GM20431 (cell line): ENCODE results near the gene WNT2B.

ENCODE experiments used
- in situ Hi-C: fragments of 300-500 bp; cut with MseI, MboI; formaldehyde crosslinking; loops from one replicate; pipeline ENCODE4 v1.15.0; 2020; ENCODE audit warnings: low sequenced_read_pairs; ENCODE audit not compliant: unreplicated experiment

The WNT2B gene

DNA sequence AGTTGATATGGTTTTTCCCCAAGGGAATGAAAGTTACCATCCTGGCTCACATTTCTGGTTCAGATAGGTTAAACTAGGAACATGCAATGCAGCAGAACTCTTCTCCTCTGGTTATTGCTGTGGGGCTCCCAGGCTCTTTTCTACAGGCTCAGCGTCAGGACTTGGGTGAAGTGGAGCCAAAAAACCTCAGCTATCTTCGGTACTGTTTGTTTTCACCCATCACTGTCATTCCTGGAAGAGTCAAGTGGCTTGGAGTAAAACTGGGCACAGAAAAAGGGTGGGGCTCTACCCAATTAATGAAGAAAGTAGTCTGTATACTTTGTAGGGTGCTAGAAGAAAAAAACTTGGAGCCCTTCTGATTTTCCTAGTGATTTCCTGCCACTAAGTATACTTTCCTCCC, 9.4 kb downstream of the WNT2B start:
- in situ Hi-C loops: loop anchor here (25.0 kb wide), 1 partner anchor 194 kb away; the partner anchor contains the start of genes PPM1J and RHOC

DNA sequence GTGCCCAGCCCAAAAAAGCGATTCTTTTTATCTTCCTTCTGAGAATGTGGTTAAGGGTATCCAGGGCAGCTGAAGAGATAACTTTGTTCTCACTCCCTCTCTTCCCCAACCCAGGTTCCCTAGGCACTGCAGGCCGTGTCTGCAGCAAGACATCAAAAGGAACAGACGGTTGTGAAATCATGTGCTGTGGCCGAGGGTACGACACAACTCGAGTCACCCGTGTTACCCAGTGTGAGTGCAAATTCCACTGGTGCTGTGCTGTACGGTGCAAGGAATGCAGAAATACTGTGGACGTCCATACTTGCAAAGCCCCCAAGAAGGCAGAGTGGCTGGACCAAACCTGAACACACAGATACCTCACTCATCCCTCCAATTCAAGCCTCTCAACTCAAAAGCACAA, 11.4 kb downstream of the WNT2B start:
- in situ Hi-C loops: loop anchor here (25.0 kb wide), 1 partner anchor 192 kb away; the partner anchor contains the start of genes PPM1J and RHOC

DNA sequence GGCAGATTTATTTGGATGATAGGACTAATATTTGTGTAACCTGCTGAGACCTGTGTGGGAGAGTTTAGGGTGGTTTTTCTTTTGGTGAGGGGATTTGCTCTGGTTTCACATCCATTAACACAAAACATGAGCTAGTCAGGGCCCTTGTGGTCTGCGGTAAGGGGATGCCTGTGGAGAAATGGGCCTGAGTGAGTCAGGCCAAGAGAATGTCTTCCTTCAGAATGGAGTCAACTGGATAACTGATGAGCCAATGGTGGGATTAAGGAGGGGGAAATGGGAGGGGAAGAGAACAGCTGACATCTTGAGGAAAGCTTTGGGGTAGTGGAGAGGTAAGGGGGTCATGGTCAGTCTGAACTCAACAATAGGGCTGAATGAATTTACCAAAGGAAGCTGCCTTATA, 13.9 kb downstream of the WNT2B start:
- in situ Hi-C loops: loop anchor here (25.0 kb wide), 1 partner anchor 190 kb away; the partner anchor contains the start of genes PPM1J and RHOC

DNA sequence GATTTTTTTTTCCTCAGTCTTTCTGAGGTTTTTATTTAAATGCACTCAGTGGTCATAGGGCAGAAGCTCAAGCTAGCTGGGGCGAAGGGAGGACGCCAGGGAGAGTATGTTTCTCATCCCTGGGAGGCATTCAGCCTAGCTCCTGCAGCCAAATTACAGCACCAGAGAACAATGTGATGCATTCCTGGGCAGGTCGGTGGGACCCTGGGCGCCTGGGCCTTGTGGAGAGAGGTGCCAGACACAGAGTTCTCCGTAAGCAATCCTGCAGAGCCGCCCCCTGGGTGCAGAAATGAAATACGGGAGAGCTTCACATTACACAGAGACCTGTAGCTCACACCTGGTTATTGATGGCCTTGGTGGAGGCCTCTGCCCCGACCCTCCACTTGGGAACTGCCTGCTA, 15.5 kb downstream of the WNT2B start:
- in situ Hi-C loops: loop anchor here (25.0 kb wide), 1 partner anchor 188 kb away; the partner anchor contains the start of genes PPM1J and RHOC

DNA sequence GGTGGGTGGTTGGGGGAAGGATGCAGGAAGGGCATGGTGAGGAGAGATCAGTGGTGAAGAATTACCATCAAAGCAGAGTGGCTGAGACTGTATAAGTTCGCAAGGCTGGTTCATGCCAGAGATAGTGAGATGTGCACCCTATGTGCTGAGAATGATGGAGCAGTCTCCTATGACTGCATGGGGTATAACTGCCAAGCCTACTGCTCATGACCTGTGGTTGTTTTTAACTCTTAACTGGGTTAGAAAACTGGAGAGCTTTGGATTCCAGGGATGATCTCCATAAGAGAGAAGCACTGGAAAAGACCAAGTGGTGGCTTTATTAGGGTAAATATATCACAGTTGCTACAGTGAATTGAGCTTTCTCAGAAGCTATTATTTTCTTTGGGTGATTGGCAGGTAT, 16.2 kb downstream of the WNT2B start:
- in situ Hi-C loops: loop anchor here (25.0 kb wide), 1 partner anchor 187 kb away; the partner anchor contains the start of genes PPM1J and RHOC

DNA sequence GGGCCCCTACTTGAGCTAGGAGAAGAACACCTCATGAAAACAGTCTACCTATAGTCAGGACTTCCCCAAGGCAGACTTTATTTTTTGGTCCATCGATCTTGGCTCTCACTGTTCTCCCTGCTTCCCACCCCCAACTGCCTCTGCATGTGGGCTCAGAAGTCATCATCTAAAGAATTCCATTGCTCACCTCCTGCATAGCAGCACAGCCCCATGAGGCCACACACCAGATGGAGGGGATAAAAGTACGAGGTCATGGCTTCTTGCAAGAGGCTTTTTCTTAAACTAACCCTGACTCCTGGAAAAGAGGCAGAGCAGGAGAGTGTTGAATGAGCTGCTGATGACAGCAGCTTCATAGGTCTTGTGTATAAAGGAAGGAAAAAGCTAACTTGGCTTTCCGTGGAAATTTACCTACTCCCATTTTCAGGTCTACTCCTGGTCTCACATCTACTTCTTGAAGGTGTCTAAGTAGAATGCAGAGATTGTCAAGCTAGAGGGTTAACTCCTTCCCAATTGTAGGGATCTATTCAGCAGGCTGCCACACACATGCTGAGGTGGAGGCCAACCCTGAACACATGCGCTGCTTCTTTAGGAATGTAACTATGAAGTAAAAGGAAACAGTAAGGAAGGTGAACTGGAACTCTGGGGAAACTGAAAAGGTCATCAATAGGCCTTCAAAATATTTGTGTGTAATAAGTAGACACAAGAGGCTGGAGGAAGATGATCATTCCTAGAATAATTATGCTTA, 18.7 kb downstream of the WNT2B start:
- in situ Hi-C loops: no loop called here

DNA sequence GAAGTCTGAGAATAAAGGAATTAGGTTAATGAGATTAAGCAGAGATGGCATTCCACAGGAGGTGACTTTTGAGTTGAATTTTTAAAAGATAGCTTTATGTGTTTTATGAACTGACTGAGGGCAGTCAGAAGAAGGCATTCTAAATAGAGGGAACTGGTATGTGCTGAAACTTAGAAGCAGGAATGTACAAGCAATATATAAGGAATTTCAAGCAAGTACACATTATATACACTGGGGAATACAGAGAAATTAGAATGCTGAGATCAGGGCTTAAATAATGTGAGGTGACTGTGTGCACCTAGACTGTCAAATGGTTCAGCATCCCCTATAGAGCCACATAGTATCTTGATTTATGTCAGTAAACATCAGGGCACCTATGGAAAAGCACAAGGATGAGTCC, 19.3 kb downstream of the WNT2B start:
- in situ Hi-C loops: no loop called here

DNA sequence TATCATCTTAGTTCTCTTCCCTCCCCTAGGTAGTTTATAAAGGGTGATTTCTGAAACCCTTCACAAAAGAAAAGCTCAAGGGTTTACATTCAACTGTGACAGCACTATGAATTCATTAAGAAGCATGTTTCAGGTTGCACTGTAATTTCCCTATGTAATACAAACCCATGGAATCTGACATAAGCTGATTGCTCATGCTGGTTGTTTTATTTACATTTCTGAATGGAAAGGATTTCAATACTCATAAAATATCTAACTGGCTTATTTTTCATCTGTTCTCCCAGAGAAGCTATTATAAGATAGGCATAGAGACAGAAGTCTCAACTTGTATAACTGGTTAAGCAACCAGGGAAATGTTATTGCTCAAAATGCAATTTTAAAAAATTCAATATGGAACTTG, 20.5 kb downstream of the WNT2B start:
- in situ Hi-C loops: no loop called here

DNA sequence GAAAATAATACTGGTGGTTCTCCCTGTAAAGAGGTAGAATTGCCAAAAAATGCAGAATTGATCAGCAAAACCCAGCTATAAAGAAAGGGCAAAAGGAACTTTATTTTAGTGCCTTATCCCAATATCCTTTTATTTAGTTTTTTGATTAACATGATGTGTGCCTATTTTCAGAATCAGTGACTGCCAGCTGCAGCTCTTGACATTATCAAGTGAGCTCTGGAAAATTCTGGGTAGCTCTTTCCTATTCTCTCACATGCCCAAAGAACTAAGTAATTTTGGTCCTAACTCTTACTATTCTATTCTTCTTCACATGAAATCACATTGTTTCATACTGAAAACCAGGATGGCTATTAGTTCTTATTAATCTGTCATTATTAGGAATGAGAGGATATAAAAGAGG, 22.1 kb downstream of the WNT2B start:
- in situ Hi-C loops: no loop called here

DNA sequence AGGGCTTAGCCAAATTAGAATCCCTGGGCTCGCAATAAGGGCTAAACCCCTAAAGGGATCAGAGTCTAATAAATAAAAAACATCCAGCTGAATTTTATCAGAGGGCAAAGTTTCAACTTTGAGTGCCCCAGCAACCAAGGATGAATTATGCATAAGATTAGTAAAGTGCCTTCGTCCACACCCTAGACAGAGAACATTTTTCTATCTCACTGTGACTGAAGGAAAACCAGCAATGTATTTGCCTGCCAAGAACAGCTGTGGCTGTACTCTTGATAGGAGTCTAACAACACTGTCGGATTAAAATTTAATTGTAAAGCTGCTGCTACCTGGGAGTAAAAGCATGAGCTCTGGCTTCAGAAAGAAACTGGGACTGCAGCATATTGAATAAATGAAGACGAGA, 23.3 kb downstream of the WNT2B start:
- in situ Hi-C loops: no loop called here

DNA sequence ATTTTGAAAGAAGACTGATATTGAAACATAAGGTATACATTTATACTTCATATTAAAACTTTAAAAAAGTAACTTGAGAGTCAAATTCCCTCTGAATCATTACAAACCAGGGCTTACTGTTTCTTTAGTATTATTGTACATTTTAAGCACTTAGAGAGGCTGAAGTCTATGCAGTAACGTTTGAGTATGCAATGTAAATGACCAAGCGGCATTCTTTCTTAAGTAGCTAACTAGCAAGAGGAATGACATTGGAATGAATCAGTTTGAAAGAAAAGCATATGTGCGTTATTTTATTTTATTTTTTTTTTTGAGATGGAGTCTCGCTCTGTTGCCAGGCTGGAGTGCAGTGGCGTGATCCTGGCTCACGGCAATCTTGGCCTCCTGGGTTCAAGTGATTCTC, 24.3 kb downstream of the WNT2B start:
- in situ Hi-C loops: no loop called here

DNA sequence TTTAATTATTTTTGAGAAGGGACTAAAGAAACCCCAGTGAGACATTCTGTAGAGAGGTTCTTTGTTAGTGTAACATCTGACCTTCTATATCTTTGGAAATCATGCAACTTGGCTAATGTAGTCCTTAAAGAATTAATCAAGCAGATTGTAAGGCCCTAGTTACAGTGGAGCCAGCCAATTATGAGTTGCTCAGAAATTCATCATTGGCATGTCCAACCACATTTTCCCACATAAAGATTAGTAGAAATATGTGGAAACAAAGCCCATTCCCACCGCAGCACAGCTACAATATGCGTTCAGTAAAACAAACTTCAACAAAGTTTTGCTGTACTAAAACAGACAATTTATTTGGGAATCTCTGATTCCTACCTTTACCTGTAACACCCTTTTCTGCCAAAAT, 27.8 kb downstream of the WNT2B start:
- in situ Hi-C loops: no loop called here

DNA sequence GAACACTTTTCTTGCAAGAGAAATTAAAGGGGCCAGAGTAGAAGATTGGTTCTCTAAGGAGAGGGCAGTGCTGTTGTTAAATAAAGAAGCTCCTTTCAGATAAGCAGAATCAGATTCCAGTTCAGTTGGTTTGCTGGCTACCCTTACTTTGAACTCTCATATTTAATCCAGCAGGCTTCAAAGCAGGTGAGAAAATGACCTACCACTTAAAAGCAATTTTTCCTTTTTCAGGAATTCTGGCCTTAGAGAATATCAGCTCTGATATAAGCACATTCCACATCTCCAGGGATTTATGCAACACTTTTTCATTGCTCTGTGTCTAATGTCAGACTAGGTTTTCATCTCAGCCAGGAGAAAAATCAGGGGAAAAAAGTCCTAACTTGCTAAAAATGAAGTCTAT, 28.7 kb downstream of the WNT2B start:
- in situ Hi-C loops: no loop called here

DNA sequence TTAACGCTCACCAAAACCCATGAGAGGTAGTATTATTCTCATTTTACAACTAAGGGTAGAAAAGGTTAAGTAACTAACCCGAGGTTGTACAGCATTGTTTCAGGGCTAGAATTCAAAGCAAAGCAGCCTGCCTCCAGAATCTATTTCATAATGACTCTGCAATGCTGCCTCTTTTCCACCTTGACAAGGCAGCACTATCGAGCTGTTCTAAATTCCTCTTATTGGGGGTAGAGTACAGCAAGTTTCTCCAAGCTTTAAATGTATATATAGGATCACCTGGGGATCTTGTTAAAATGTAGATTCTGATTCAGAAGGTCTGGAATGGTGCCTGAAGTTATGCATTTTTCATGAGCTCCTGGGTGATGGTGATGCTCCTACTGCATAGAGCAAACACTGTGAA, 30.1 kb downstream of the WNT2B start:
- in situ Hi-C loops: no loop called here

DNA sequence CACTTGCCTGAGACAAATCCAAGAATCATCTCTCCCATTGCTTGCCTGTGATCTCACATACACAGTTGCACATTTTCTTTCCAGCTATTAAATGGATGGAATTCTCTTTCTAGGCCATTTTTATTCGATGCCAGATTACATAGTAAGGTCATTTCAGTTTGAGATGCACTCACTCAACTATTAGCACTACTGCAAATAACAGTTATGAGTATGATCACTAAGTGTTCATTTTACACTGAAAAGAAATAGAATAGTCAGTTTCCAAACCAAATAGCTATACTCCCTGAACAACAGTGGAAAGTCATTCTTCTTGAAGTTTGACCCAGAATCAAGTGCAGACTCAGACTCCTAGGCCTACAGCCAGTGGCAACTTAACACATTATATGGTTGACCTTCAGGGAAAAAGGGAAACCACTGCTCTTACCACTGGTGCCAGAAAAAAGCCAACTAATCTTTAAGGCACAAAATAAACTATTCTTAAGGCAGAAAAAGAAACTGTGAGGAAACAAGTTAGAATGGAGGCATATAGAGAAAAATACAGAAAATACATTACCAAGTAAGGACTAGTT, 31.5 kb downstream of the WNT2B start:
- in situ Hi-C loops: no loop called here

DNA sequence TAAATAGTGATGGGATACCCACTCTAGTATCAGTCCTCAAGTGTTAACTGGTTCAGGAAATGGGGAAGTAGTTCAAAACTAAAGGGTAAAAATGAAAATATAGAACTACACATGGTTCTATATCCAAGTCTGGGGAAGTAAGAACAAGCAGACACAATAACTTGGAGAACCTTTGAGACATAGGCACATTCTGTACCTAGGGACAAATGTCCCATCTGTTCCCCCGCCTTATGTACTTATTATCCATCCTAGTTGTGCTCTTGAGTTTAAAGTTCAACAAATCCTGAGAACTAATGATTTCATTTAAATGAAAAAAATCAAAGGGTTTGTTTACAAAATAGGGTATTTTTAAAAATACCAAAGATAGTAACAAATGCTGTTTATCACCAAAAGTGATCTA, 32.5 kb downstream of the WNT2B start:
- in situ Hi-C loops: no loop called here

DNA sequence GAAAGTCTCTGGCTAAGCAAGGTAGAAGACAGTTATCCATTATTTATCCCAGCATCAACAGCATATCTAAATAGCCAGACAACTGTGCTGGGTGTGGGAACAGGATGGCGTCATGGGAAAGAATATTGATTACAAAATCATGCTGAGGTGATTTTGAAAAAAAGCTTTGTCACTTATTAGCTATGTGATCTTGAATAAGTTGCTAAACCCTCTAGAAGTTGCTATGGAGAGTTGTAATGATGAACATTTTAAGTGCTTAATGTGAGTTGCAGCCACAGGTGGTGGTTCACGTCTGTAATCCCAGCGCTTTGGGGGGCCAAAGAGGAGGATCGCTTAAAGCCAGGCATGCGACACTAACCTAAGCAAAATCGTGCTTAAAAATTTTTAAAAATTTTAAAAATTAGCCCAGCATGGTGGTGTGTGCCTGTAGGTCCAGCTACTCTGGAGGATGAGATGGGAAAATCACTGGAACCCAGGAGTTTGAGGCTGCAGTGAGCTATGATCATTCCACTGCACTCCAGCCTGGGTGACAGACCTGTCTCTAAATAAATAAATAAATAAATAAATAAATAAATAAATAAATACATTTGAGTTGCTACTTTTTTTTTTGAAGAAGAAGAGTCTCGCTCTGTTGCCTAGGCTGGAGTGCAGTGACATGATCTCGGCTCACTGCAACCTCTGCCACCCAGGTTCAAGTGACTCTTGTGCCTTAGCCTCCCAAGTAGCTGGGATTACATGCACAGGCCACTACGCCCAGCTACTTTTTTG, 33.6 kb downstream of the WNT2B start:
- in situ Hi-C loops: no loop called here

DNA sequence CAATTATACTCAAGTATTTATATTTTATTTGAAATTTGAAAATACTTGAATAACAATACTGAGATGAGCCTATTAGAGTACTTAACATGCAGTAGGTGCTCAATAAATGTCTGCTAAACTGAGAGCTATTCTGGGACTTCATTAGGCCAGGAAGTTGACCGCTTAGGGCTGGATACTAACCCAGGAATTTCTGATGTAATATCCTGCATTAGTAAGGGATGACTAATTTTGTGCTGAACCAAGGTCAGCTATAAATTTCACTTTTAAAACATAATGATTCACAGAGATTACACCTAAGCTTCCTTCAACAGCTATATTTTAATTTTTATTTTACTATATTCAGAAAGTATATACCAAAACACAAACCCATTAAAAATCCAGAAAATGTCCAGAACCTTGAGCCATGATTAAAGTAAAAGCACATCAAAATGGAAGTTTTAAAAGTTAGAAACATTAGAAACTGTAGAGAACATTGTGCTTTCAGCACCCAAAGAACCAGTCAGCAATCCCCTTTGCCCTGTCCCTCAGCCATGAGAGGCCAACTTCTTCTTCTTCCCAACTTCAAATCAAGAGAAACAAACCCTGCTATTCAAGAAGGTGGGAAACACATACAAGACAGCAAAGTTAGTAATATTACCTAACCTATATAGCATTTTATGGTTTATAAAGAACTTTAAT, 35.4 kb downstream of the WNT2B start:
- in situ Hi-C loops: no loop called here

DNA sequence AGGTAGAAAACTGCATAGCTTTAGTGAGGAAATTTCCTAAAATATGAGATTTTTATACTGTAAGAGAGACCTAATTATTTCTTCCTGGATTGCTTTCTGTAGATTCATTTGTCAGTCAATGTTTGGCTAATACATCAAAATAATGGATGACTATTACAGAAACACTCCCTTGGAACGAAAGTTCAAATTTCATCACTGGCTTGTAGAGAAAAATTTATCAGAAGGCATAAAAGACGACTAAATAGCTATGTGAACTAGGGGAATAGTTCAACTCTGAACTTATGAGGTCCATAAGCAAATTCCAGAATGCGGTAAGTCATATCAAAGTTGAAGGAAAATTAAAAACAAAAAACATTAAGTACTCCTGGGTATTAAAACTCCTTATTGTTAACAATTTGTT, 36.0 kb downstream of the WNT2B start:
- in situ Hi-C loops: no loop called here

DNA sequence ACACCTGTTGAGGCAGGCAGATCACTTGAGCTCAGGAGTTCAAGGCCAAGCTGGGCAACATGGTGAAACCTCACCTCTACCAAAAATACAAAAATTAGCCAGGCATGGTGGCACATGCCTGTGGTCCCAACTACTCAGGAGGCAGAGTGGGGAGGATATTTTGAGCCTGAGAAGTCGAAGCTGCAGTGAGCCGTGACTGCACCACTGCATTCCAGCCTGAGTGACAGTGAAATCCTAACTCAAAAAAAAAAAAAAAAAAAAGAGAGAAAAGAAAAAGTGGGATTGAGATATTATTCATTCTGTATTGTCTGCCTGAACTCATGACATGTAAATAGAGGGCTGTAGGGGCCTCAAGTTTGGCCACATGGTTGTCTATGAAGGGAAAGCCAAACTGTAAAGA, 37.3 kb downstream of the WNT2B start:
- in situ Hi-C loops: no loop called here
